GM19193 (cell line): Measurements from ENCODE around the gene LCK.

Source experiments
- POLR2A ChIP-seq: IDR thresholded peaks from 4 replicates; pipeline ENCODE4 v1.6.1; 2011; ENCODE audit not compliant: insufficient read depth, insufficient read length; ENCODE audit errors: extremely low read depth

The LCK gene

DNA sequence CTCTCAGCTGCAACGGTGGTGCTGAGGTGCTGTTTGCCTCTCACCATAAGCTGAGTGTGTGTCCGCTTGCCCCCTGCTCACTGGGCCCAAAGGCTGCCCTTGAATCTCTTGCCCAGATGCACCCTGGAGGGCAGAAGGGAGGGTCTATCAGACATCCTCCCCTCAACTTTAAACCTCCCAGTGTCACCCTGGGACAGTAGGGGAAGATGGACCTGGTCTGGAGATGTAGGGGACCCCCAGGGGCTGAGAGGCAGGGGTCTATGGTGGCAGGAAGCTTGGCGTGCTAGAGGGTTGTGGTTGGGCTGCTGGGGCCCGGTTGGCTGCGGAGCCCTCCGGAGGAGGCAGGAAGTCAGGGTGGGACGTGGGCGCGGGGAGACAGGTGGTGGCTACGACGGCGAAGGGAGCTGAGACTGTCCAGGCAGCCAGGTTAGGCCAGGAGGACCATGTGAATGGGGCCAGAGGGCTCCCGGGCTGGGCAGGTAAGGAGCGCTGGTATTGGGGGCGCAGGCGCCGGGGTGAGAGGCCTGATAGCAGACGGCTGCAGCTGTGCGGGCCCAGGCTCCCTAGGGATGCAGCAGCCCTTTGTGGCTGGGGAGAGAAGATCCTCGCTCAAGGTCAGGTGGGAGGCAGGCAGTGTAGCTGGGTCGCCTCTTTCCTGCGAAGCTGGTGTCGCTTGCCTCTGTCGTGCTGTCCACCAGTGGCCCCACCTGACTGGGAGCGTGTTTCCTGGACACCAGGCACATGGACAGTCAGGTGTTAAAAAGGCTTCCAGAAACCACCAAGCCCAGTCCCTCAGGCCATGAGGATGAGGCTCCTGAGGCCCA is at the start of gene LCK:
TSS of gene LCK (plus strand) at position 373 of the 824 bp plus-strand sequence. CDS start 23,065 bp downstream, outside the sequence.
- peak; percentile 75 for TF ChIP-seq POLR2A

DNA sequence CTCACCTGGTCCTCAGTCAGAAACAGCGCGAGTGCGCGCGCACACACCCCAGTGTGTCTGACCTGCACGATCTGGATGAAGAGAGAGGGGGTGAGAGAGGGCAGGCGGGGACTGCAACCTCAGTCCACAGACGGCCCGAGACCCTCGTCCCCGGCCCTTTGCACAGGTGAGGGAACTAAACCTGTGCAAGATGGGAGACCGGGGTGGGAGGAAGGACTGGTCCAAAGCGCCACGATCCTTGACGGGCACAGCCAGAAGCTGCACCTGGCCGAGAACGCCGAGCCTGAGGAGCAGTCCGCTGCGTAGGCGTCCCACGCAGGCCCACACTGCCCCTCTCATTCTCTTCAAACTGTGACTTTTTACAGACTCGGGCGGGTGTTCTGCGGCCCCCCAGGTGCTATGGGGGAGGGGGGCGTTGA is 46.1 kb upstream of the LCK start:
- no peak for TF ChIP-seq POLR2A

DNA sequence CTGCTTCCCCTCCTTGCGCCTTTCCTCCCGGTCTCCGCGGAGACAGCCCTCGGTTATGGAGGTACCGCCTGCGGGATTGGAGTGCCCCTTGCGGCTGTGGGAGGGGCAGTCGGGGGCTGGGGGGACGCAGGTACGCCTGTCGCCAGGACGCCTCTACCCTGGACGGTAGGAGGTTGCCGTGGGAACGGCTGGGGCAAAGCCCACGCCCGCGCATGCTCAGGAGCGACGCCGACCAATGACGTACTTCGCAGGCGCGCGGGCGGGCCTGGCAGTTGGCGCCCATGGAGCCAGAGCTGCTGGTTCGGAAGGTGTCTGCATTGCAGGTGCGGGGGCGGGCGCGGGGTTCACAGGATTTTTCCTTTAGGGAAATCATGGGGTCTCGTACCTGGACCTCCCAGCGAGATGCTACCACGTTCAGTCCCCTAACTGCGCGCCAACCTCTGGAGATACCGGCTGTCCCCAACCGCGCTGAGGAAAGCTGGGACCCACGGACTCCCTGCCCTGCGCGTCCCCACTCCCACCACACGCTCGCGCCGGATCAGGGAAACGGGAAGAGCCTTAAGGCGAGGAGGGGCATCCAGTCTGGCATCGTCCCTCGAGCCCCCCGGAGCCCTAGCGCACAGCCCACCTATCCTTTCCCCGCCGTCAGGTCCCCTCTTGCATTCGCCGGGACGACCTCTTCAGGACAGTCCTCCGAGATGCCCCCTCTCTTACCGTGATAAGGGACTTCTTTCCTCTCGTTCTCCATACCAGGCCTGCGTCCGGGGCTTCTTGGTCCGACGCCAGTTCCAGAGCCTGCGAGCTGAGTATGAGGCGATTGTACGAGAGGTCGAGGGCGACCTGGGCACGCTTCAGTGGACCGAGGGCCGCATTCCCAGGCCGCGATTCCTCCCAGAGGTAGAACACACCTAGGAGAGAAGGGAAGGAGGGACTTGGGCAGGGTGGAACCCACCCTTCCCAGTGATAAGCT is 45.4 kb upstream of the LCK start, which contains the start of gene IQCC:
TSS of gene IQCC (plus strand) at position 271 of the 970 bp plus-strand sequence. CDS start at position 282, 11 bp downstream.
- peak; percentile 73 for TF ChIP-seq POLR2A

DNA sequence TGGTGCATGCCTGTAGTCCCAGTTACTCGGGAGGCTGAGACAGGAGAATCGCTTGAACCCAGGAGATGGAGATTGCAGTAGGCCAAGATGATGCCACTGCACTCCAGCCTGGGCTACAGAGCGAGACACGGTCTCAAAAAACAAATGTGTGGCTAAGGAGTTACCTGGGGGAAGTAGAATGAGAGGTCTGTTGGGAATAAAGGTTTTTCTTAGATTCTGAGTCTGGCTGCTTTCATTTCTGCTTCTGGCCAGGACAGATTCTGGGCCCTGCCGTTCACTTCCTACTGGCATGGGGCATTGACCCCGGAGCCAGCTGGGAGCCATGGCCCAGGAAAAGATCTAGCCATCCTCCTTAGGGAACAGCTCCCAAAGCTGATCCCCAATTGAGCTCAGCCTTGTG is 42.6 kb upstream of the LCK start:
- TF ChIP-seq POLR2A, result no peak

DNA sequence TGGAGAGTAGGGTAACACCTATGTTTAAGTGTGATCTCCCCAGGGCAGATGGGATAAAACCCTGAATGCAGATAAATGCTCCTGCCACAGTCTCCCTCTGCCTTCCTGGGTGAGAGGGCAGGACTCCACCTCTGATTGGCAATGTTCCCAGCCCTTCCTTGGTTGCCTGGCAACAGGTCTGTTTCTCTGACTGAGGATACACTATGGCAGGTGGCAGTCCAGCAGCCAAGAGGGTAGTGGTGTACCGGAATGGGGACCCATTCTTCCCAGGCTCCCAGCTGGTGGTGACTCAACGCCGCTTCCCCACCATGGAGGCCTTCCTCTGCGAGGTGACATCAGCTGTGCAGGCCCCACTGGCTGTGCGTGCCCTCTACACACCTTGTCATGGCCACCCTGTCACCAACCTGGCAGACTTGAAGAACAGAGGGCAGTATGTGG is 42.2 kb upstream of the LCK start, which contains the start of gene DCDC2B:
TSS of gene DCDC2B (plus strand) at position 199 of the 438 bp plus-strand sequence. CDS start at position 204, 5 bp downstream.
- no peak for TF ChIP-seq POLR2A

DNA sequence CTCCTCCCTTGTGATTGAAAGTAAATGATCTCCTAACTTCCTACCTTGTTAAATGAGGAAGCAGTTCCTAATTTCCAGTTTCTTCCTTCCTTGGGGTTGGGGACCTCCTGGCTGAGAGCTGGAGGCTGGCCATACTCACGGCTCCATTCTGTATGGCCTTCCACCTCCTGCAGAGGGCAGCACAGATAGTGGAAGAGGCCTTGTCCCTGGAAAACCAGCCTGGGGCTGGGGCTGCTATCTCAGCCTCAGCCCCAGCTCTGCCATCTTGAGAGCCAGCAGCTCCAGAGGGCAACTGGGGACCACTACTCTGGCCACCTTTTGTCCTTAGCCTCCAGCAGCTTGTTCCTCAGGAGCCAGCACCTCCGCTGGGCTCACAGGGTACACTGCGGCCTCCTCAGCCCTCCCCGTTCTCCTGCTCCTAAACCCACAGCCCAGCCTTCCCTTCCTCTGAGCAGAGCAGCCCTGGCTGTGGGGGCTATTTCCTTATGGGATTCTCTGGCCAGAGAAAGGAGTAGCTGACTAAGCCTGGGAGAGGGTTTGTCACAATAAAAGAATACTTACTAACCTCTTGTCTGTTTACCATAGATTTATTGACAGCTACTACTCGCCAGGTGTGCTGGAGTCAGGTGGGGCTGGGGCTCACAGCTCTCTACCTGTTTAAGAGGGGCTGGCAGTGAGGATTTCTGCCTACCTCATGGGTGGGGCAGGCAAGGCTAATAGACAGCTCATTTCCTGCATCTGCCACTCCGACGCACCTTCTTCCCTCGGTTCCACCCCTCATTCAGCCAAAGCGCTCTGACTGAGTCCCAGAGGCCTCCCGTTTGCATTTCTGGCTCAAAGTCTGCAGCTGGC is 35.2 kb upstream of the LCK start:
- no peak for TF ChIP-seq POLR2A

DNA sequence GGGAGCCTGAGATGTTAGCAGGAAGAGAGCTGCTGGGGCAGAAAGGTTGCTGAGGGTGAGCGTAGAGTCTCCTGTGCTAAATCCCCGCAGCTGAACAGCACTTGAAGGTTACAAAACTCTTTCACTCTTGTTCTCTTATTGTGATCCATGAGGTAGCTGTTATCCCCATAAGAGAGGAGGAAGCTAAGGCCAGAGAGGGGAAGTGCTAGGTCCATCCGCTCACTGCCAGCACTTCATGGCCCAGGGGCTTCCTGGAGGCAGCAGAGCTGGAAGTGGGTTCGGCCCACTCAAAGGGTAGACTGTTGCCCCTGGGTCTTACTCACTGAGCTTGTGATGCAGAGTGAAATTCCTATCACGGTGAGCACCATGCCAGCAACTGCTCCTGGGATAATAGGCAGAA is 34.5 kb upstream of the LCK start:
- TF ChIP-seq POLR2A, result no peak

DNA sequence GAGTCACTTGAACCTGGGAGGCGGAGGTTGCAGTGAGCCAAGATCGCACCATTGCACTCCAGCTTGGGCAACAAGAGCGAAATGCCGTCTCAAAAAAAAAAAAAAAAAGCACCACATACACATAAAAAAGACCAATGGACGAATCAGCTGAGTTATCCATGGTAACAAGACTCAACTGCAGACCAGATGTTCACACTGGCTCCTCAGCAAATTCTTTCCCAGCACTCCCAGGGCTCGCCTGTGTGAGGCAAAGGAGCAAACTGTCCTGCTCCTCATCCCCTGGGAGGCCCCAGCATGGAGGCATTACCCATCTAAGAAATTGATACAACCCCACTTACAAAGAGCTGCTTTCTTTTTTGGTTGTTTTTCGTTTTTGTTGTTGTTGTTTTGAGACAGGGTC is 32.0 kb upstream of the LCK start:
- no peak for TF ChIP-seq POLR2A

DNA sequence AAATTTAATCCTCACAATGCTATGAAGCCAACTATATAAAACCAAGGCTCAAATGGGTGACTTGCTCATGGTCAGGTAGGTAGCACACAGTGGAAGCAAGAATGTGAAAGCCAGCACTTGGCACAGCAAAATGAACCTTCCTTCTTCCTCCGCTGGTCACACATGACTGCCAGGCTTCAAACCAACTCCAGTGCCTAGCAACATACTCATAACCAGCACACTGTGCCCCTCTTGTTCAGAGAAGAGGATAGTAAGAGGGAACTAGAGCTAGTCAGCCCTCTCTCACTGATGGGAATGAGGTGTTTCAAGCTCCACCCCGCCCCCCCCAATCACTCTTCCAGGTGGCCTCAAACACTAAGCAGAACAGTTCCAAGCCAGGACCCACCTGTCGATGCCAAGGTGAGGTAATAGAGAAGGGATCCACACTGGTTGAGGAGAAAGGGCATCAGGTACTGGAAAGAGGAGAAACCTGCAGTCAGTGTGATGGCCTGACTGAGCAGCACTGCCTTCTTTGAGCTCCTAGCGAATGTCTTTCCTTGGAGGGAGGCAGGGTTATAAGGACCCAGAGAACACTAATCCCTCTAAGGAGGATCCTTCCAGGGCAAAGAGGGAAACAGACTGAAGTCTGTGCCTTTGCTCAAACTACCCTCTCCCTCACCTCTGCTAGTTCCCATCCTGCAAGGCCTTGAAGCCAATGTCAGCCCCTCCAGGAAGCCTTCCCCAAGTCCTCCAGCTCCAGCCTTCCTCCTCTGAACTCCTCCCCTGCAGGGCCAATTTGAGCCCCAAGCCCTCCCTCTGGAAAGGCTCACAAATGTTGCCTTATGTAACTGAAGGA is 30.1 kb upstream of the LCK start:
- TF ChIP-seq POLR2A, result no peak

DNA sequence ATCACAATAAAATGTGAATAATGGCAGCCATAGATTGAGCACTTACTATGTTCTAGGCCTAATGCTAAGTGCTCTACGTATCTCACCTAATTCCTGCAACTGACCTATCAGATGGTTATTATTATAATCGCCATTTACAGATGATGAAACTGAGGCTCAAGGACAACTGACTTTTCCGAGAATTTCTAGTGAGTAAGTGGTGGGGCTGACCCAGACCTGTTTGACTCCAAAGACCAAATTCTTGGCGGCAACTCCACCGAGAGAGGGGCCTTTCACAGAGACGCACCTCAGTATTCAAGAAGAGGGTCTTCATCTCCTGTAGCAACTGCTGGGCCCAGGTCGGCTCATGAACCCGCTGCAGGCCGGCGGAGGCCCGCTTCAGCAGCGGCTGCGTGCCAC is 29.5 kb upstream of the LCK start:
- TF ChIP-seq POLR2A, result no peak

DNA sequence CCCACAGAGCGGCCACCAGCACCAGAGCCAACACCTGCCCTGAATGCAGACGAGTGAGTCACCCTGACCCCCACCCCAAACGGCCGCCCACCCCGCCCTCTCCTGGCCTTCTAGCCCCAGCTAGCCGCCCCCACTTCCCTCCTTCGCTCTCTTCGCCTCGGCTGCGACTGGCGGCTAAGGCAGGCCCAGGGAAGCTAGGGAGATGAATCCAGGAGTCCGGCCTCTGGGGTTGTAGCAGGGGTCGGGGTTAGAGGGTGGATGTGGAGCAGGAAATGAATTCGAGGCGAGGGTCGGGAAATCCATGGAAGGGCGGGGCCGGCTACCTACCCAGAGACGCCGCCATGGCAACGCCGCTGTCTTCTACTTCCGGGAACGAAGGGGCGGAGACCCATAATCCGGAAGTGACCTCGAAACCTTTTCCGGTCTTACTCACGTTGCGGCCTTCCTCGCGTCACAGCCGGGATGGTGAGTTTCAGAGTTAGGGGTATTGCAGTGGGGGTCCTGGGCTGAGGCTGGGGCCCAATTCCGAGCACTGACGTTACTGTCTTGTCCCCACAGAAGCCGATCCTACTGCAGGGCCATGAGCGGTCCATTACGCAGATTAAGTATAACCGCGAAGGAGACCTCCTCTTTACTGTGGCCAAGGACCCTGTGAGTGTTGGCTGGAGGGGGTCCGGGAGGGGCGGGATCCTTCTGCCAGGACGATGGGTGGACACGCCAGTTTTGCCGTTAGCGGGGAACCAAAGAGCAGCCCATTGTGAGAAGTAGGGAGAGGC is 28.9 kb upstream of the LCK start, which contains the start of the genes EIF3I and TMEM234:
TSS of gene EIF3I (plus strand) at position 428 of the 776 bp plus-strand sequence. CDS start at position 463, 35 bp downstream.
TSS of gene TMEM234 (minus strand) at position 374 of the 776 bp plus-strand sequence. CDS start at position 343, 31 bp downstream.
- peak; percentile 86 for TF ChIP-seq POLR2A

DNA sequence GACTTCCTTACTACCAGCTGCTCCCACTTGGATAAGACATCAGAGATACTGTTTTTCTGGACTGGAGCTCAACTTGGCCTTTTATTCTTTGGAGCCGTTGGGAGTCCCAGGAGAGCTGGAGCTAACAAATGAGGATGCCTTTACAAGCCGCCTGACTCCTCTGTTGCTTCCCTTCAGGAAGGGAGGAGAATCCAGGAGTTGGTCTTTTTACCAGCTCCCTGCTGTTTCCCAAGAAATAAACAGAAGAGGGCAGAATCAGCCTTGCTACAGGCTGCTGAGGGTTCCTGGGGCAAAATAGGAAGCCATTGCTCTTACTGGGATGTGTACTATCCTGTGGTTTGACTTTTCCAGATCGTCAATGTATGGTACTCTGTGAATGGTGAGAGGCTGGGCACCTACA is 27.4 kb upstream of the LCK start:
- no peak for TF ChIP-seq POLR2A
